ENCODE data around the gene LPAR3.

DNA sequence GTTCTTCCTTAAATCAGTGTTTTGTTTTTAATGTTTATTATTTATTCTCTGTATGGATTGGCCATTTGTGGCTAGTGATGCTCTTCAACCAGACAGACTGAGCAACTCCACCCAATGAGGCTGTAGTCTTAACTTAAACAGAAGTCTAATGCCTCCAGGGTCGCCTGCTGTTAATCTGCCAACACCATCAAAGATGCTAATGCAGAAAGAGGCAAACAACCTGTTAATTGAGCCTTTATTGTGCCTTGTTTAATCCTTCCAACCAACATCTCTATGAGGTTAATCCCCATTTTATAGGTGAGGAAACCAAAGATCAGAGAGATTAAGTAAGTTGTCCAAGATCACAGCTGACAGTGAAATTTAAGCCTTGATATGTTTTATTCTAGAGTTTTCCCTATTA lies 123.4 kb downstream of the LPAR3 start:
- TF ChIP-seq, protein P1, sequence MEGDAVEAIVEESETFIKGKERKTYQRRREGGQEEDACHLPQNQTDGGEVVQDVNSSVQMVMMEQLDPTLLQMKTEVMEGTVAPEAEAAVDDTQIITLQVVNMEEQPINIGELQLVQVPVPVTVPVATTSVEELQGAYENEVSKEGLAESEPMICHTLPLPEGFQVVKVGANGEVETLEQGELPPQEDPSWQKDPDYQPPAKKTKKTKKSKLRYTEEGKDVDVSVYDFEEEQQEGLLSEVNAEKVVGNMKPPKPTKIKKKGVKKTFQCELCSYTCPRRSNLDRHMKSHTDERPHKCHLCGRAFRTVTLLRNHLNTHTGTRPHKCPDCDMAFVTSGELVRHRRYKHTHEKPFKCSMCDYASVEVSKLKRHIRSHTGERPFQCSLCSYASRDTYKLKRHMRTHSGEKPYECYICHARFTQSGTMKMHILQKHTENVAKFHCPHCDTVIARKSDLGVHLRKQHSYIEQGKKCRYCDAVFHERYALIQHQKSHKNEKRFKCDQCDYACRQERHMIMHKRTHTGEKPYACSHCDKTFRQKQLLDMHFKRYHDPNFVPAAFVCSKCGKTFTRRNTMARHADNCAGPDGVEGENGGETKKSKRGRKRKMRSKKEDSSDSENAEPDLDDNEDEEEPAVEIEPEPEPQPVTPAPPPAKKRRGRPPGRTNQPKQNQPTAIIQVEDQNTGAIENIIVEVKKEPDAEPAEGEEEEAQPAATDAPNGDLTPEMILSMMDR (IDR thresholded peaks at IDR 0.05; ENCODE audit: low read depth, low read length, poor library complexity, severe bottlenecking) = no peak
- TF ChIP-seq EZH2phosphoT487 (IDR thresholded peaks at IDR 0.05; ENCODE audit: borderline replicate concordance, low read length) = no peak

Data from DOHH2 (cell line).